Peyer's patch (tissue), 4 donors: ENCODE data around the gene CAMKV.

Experiments used
- POLR2A ChIP-seq, 2 donors: fragments of 450-650 bp; IDR thresholded peaks; one replicate each; pipeline ENCODE4 v1.5.1; 2017; ENCODE audit warnings: antibody characterized with exemption in 2 of 2, mild to moderate bottlenecking in 2 of 2, moderate library complexity in 2 of 2
- TF ChIP-seq, protein P1 (sequence below), 6 experiments: fragments of 450-650 bp in 4 of 6; fragments of 200-600 bp in 2 of 6; sonication (generic) in 1 of 6; IDR thresholded peaks; one replicate each; pipeline ENCODE4 v1.5.1; 2017 to 2019; ENCODE audit warnings: antibody characterized with exemption in 6 of 6, mild to moderate bottlenecking in 3 of 6, moderate library complexity in 1 of 6

DNA sequence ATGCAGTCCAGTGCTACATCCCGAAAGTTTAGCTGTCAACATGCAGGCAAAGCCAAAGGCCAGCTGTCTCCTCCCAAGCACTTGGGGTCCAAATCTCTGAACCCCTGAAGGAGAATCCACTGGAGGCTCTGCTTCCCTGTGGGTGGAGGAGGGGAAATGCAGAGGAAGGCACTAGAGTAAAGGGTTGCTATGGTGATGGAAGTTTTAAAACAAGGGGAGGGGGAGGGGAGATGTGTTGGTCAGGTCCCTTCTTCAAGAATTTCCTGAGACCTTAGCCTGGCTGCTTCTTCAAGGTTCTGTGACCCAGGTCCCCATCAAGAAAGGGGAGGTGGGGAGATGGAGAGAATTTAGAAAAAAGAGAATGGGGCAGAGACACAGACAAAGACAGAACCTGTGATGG is 2.3 kb downstream of the CAMKV start:
- TF ChIP-seq, protein P1, sequence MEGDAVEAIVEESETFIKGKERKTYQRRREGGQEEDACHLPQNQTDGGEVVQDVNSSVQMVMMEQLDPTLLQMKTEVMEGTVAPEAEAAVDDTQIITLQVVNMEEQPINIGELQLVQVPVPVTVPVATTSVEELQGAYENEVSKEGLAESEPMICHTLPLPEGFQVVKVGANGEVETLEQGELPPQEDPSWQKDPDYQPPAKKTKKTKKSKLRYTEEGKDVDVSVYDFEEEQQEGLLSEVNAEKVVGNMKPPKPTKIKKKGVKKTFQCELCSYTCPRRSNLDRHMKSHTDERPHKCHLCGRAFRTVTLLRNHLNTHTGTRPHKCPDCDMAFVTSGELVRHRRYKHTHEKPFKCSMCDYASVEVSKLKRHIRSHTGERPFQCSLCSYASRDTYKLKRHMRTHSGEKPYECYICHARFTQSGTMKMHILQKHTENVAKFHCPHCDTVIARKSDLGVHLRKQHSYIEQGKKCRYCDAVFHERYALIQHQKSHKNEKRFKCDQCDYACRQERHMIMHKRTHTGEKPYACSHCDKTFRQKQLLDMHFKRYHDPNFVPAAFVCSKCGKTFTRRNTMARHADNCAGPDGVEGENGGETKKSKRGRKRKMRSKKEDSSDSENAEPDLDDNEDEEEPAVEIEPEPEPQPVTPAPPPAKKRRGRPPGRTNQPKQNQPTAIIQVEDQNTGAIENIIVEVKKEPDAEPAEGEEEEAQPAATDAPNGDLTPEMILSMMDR (IDR thresholded peaks at IDR 0.05): no peak
- no peak for TF ChIP-seq POLR2A (IDR thresholded peaks at IDR 0.05)
